DLD1 (cell line): ENCODE measurements around the gene NF1.
"Not testable (repeated sequence)": the region's sequence is repeated elsewhere in the genome, so short reads cannot be mapped to it uniquely, and the experiment has no call there.

Source experiments
- in situ Hi-C: cut with HindIII; loops from 2 replicates; pipeline ENCODE4 v1.10.0; 2017; ENCODE audit warnings: low sequenced_read_pairs

NF1 gene

GRCh38 chr17:31321481-31321880 is 226.7 kb downstream of the NF1 start, which contains the start of gene EVI2A:
Gene EVI2A (minus strand): TSS chr17:31321622. CDS start chr17:31319013, 2,609 bp downstream.
- in situ Hi-C loops, result no loop called here

- in situ Hi-C loops, result no loop called here
These were observed 227.2 kb downstream of the NF1 start for GRCh38 chr17:31321966-31322365.

GRCh38 chr17:31323551-31323950 is 228.8 kb downstream of the NF1 start:
- in situ Hi-C loops, result no loop called here

GRCh38 chr17:31327534-31328159 is 232.9 kb downstream of the NF1 start:
- in situ Hi-C loops, result no loop called here

GRCh38 chr17:31328160-31328535 is 233.4 kb downstream of the NF1 start:
- in situ Hi-C loops, result no loop called here

GRCh38 chr17:31329221-31329620 is 234.4 kb downstream of the NF1 start:
- in situ Hi-C loops, result no loop called here

- in situ Hi-C loops, result no loop called here
These were observed 245.3 kb downstream of the NF1 start for GRCh38 chr17:31339906-31340661.

- in situ Hi-C loops, result not testable (repeated sequence)
These were observed 250.5 kb downstream of the NF1 start for GRCh38 chr17:31345191-31345747.

- in situ Hi-C loops, result no loop called here
These were observed 254.7 kb downstream of the NF1 start for GRCh38 chr17:31349454-31349853.

GRCh38 chr17:31355935-31356334 is 261.2 kb downstream of the NF1 start:
- in situ Hi-C loops, result no loop called here

- in situ Hi-C loops, result no loop called here
These were observed 262.3 kb downstream of the NF1 start for GRCh38 chr17:31357091-31357490.

GRCh38 chr17:31357839-31358394 is 263.1 kb downstream of the NF1 start:
- in situ Hi-C loops, result no loop called here

- in situ Hi-C loops, result no loop called here
These were observed 269.2 kb downstream of the NF1 start for GRCh38 chr17:31364012-31364411.

- in situ Hi-C loops, result no loop called here
These were observed 271.3 kb downstream of the NF1 start for GRCh38 chr17:31366088-31366487.

- in situ Hi-C loops, result no loop called here
These were observed 274.5 kb downstream of the NF1 start for GRCh38 chr17:31369266-31369665.

- in situ Hi-C loops, result no loop called here
These were observed 276.8 kb downstream of the NF1 start for GRCh38 chr17:31371511-31372097.

- in situ Hi-C loops, result no loop called here
These were observed 278.6 kb downstream of the NF1 start for GRCh38 chr17:31373150-31374093.

- in situ Hi-C loops, result no loop called here
These were observed 279.3 kb downstream of the NF1 start for GRCh38 chr17:31374094-31374447.

GRCh38 chr17:31374503-31374902 is 279.7 kb downstream of the NF1 start:
- in situ Hi-C loops, result no loop called here

GRCh38 chr17:31378638-31379037 is 283.9 kb downstream of the NF1 start:
- in situ Hi-C loops, result no loop called here
